Panc1 (cell line): Measurements from ENCODE around the gene SIGLEC1. TPM values are rescaled to one million over a fixed set of nuclear protein-coding genes. Genes with fewer than 3 reads are reported as not detected.

Experiments used
- ATAC-seq: fragments of 200-7000 bp; cut with Tn5 transposase; 2 replicates; pipeline ENCODE4 v1.9.1; 2020; ENCODE audit warnings: mild to moderate bottlenecking, moderate library complexity
- BruUV-seq: library from RNA; stranded (reverse); fragments of 400-500 nt; replicated peaks from 2 replicates; lab custom pipeline; 2021; lab: Mats Ljungman, UMichigan
- CTCF ChIA-PET: fragments of 300-600 bp; sonication (Branson Sonifier 250); formaldehyde crosslinking; loops from one replicate; lab custom pipeline; 2022; ENCODE audit warnings: antibody characterized with exemption; lab: Charles Lee
- POLR2A ChIA-PET: fragments of 300-600 bp; sonication (Branson Sonifier 250); formaldehyde crosslinking; loops from one replicate; lab custom pipeline; 2022; ENCODE audit warnings: antibody characterized with exemption; lab: Charles Lee
- DNase-seq: peaks from one replicate; pipeline ENCODE4 v3.0.0-alpha.2; 2010; ENCODE audit warnings: low read depth, low spot score
- H3K27ac ChIP-seq: 2 replicates; pipeline ENCODE4 v1.5.1; 2011; ENCODE audit warnings: mild to moderate bottlenecking, low read length, inconsistent platforms
- H3K27me3 ChIP-seq: fragments of 200-500 bp; sonication (Bioruptor generic); 2 replicates; pipeline ENCODE4 v1.6.0; 2014; ENCODE audit warnings: low read length, inconsistent platforms; ENCODE audit not compliant: control insufficient read depth, insufficient read depth
- H3K36me3 ChIP-seq: fragments of 200-500 bp; sonication (Bioruptor generic); 2 replicates; pipeline ENCODE4 v1.5.1; 2014; ENCODE audit warnings: inconsistent platforms, mild to moderate bottlenecking, low read length, moderate library complexity; ENCODE audit not compliant: control insufficient read depth, insufficient read depth
- H3K4me1 ChIP-seq: 2 replicates; pipeline ENCODE4 v1.5.1; 2011; ENCODE audit warnings: inconsistent platforms, mild to moderate bottlenecking, low read length, moderate library complexity; ENCODE audit not compliant: control insufficient read depth, insufficient read depth
- H3K4me3 ChIP-seq, 2 experiments: 2 replicates each; pipeline ENCODE4 v1.5.1; 2011 to 2012; ENCODE audit warnings: low read depth in 2 of 2, low read length in 2 of 2, mild to moderate bottlenecking in 2 of 2, inconsistent platforms in 1 of 2, moderate library complexity in 1 of 2
- H3K9me3 ChIP-seq: fragments of 200-500 bp; sonication (Bioruptor generic); 2 replicates; pipeline ENCODE4 v1.5.1; 2014; ENCODE audit warnings: low read depth, mild to moderate bottlenecking, inconsistent platforms, low read length, moderate library complexity; ENCODE audit not compliant: control insufficient read depth, insufficient read depth
- POLR2AphosphoS5 ChIP-seq: IDR thresholded peaks from 2 replicates; pipeline ENCODE4 v1.6.1; 2012; ENCODE audit warnings: mild to moderate bottlenecking, low read depth, low read length, moderate library complexity
- REST ChIP-seq, 2 experiments: IDR thresholded peaks; 2 replicates each; pipeline ENCODE4 v1.6.1; 2011 to 2012; ENCODE audit warnings: low read depth in 2 of 2, control low read depth in 1 of 2, low read length in 1 of 2, mild to moderate bottlenecking in 1 of 2, moderate library complexity in 1 of 2; ENCODE audit not compliant: insufficient read depth in 1 of 2
- SIN3A ChIP-seq: IDR thresholded peaks from 2 replicates; pipeline ENCODE4 v1.6.1; 2012; ENCODE audit warnings: low read depth, mild to moderate bottlenecking, low read length, moderate library complexity, borderline replicate concordance; ENCODE audit not compliant: insufficient read depth
- TCF7L2 ChIP-seq: IDR thresholded peaks from 2 replicates; pipeline ENCODE4 v1.6.1; 2011; ENCODE audit warnings: mild to moderate bottlenecking, low read depth, low read length, inconsistent platforms
- in situ Hi-C: cut with HindIII; loops from 2 replicates; pipeline ENCODE4 v1.10.0; 2016; ENCODE audit warnings: low sequenced_read_pairs, low pct_unique_long_range_greater_than_20kb
- intact Hi-C: fragments of 100-400 bp; cut with micrococcal nuclease; formaldehyde crosslinking; loops from one replicate; pipeline ENCODE4 v1.10.0; 2022; ENCODE audit not compliant: unreplicated experiment
- total RNA-seq: library from RNA; stranded (reverse); gene quantifications from one replicate; pipeline ENCODE4 v1.2.1, GENCODE V29; 2021; ENCODE audit not compliant: unreplicated experiment
- TF ChIP-seq, protein P1 (sequence below): fragments of 450-650 bp; IDR thresholded peaks from 2 replicates; pipeline ENCODE4 v1.5.1; 2017; ENCODE audit warnings: mild to moderate bottlenecking

The SIGLEC1 gene
- total RNA-seq, 1 experiment from 2014 or later, result 0.03 TPM

DNA sequence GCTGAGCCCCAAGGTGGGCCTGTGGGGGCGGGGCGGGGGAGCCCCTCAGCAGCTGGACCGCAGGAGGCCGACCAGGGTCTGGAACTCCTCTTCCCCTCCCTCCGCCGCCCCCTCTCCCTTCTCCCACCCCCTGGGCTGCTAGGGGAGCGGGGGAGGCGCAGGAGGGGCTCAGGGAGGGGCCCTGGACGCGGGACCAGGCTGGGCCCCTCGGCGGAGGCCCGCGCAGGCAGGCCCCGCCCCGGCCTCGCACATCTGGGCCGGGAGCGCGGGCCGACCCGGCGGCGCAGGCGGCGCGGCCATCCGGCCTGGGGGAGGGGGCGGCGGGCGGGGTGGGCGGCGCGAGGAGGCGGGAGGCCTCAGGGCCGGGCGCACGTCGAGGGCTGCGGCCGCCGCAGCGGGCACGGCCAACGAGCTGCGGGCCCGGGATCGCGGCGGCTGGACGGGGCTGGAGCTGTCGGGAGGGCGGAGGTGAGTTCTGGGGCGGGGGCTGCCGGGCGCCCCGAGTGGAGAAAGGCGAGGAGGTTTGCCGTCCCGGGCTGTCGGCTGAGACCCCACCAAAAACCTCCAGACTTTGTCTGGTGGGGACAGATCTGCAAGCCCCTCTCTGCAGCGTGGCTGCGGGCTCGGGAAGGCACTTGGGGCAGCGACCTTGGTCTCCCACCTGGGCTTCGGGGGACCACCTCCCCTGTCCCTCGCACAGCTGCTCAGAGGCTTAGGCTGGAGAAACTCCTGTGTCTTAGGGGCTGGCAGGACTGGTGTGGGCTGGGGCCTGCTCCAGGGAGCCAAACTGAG lies 20.1 kb upstream of the SIGLEC1 start, which contains the start of gene HSPA12B:
TSS of gene HSPA12B (plus strand) at position 359 of the 792 bp plus-strand sequence. CDS start 5,990 bp downstream, outside the sequence.
- intact Hi-C loops (no loop called here), in situ Hi-C loops (no loop called here)
- Histone ChIP-seq H3K9me3 (no peaks in the 10 kb centered on the region), H3K36me3 (no peaks in the 10 kb centered on the region), H3K27me3 (no peaks in the 10 kb centered on the region; the same call in 1 of the 2 replicates), H3K27ac (no peak within 1 kb of the TSS), H3K4me3 (no peak within 1 kb of the TSS), H3K4me1 (no peaks in the 10 kb centered on the region)
- CTCF ChIA-PET, result no interaction called here
- TF ChIP-seq TCF7L2 (no peak), SIN3A (no peak), POLR2AphosphoS5 (no peak), REST (IDR thresholded peaks at IDR 0.05; ENCODE audit: insufficient read depth in 1 of 2, low read depth in 2 of 2, low read length in 1 of 2) (no peak)
- TF ChIP-seq, protein P1, sequence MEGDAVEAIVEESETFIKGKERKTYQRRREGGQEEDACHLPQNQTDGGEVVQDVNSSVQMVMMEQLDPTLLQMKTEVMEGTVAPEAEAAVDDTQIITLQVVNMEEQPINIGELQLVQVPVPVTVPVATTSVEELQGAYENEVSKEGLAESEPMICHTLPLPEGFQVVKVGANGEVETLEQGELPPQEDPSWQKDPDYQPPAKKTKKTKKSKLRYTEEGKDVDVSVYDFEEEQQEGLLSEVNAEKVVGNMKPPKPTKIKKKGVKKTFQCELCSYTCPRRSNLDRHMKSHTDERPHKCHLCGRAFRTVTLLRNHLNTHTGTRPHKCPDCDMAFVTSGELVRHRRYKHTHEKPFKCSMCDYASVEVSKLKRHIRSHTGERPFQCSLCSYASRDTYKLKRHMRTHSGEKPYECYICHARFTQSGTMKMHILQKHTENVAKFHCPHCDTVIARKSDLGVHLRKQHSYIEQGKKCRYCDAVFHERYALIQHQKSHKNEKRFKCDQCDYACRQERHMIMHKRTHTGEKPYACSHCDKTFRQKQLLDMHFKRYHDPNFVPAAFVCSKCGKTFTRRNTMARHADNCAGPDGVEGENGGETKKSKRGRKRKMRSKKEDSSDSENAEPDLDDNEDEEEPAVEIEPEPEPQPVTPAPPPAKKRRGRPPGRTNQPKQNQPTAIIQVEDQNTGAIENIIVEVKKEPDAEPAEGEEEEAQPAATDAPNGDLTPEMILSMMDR, result no peak
- ATAC-seq, result no peak
- no peak for DNase-seq
- BruUV-seq, result no TSS peak
- POLR2A ChIA-PET, result no interaction called here

- in situ Hi-C loops, result no loop called here
- BruUV-seq, result no TSS peak
- CTCF ChIA-PET, result no interaction called here
Observed at GRCh38 chr20:3731944-3732326, 19.5 kb upstream of the SIGLEC1 start.

More at GRCh38 chr20:3731944-3732326, 19.5 kb upstream of the SIGLEC1 start:
- DNase-seq, result no peak
- H3K27ac ChIP-seq, result no peak overlapping the region
- no peaks in the 10 kb centered on the region for H3K9me3 ChIP-seq
- H3K27me3 ChIP-seq, result peaks cover under 1% of the 10 kb centered on the region; the same call in 1 of the 2 replicates
- TF ChIP-seq TCF7L2 (no peak), REST (IDR thresholded peaks at IDR 0.05; ENCODE audit: insufficient read depth in 1 of 2, low read depth in 2 of 2, low read length in 1 of 2) (no peak), SIN3A (no peak), POLR2AphosphoS5 (no peak)
- TF ChIP-seq, protein P1, result no peak
- 0 out of 2 replicates have a peak, but pooled peaks cover 3% of the 10 kb centered on the region for H3K4me1 ChIP-seq
- ATAC-seq, result no peak
- intact Hi-C loops, result no loop called here
- no peak overlapping the region for H3K4me3 ChIP-seq
- POLR2A ChIA-PET, result no interaction called here
- H3K36me3 ChIP-seq, result no peaks in the 10 kb centered on the region
